GM12865 (cell line): Measurements from ENCODE around the gene CCPG1.

Source experiments
- DNase-seq: peaks from one replicate; pipeline ENCODE4 v3.0.0; 2010; ENCODE audit warnings: low read depth
- H3K4me3 ChIP-seq: 2 replicates; pipeline ENCODE4 v1.5.1; 2011; ENCODE audit warnings: mild to moderate bottlenecking, low read depth, low read length, control low read depth
- CTCF ChIP-seq: IDR thresholded peaks from 2 replicates; pipeline ENCODE4 v1.5.1; 2011; ENCODE audit warnings: low read length, control low read depth, low read depth, inconsistent platforms; ENCODE audit not compliant: insufficient read depth; ENCODE audit errors: missing control alignments

CCPG1 gene

GRCh38 chr15:55366981-55367380 lies 41.2 kb downstream of the CCPG1 start:
- no peak overlapping the region for H3K4me3 ChIP-seq
- DNase-seq: no peak
- no peak for TF ChIP-seq CTCF

GRCh38 chr15:55362641-55363040 lies 45.5 kb downstream of the CCPG1 start:
- DNase-seq: no peak
- TF ChIP-seq CTCF: no peak
- H3K4me3 ChIP-seq: no peak overlapping the region

GRCh38 chr15:55361048-55361447 lies 47.1 kb downstream of the CCPG1 start:
- no peak overlapping the region for H3K4me3 ChIP-seq
- TF ChIP-seq CTCF: no peak
- no peak for DNase-seq

GRCh38 chr15:55360256-55360655 lies 47.9 kb downstream of the CCPG1 start:
- no peak for DNase-seq
- H3K4me3 ChIP-seq: no peak overlapping the region
- no peak for TF ChIP-seq CTCF

DNA sequence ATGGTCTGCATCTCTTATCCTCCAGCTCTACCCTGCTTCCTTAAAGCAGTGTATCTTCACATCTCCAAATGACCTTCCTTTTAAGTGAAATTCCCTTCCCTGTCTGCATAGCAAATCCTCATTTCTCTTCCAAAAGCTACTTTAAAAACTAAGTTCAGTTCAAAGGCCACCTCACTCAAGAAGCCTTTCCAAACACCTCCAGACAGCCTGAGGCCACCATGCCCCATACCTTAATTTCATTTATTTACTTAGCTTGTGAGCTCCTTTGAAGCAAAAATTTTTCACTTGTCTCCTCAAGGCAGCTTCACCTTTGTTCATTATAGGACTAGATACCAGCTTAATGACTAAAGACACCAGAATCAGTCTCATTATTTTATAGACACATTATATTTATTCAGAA lies 49.7 kb downstream of the CCPG1 start:
- no peak for TF ChIP-seq CTCF
- no peak overlapping the region for H3K4me3 ChIP-seq
- DNase-seq: no peak

- DNase-seq: no peak
- H3K4me3 ChIP-seq: no peak overlapping the region
- no peak for TF ChIP-seq CTCF
Measured at GRCh38 chr15:55357774-55358173, 50.4 kb downstream of the CCPG1 start.

- TF ChIP-seq CTCF: no peak
Measured at GRCh38 chr15:55356985-55357585, 51.1 kb downstream of the CCPG1 start.

More at GRCh38 chr15:55356985-55357585, 51.1 kb downstream of the CCPG1 start:
- DNase-seq: no peak
- H3K4me3 ChIP-seq: no peak overlapping the region
